ENCODE results near the gene CDK12. TPM values are rescaled to one million over a fixed set of nuclear protein-coding genes. Genes with fewer than 3 reads are reported as not detected.
"Not testable (repeated sequence)": the region's sequence is repeated elsewhere in the genome, so short reads cannot be mapped to it uniquely, and the experiment has no call there.

The CDK12 gene
- total RNA-seq, 1 donor from 2014 or later = 49.8 TPM

- H3K27ac Mint-ChIP-seq (ENCODE audit: unreplicated experiment) = no peak overlapping the region
- no peaks in the 10 kb centered on the region for H3K4me1 Mint-ChIP-seq (ENCODE audit: low read depth, unreplicated experiment)
- no peak for TF ChIP-seq CTCF (IDR thresholded peaks at IDR 0.05; ENCODE audit: partially characterized antibody, unreplicated experiment)
- no peaks in the 10 kb centered on the region for H3K9me3 Mint-ChIP-seq (ENCODE audit: unreplicated experiment)
- H3K36me3 Mint-ChIP-seq (ENCODE audit: unreplicated experiment) = no peaks in the 10 kb centered on the region
- no peak overlapping the region for H3K4me3 Mint-ChIP-seq (ENCODE audit: unreplicated experiment)
- H3K27me3 Mint-ChIP-seq (ENCODE audit: unreplicated experiment) = no peaks in the 10 kb centered on the region
- no peak for DNase-seq
These were observed 72.6 kb downstream of the CDK12 start for GRCh38 chr17:39533891-39534290.

- no peaks in the 10 kb centered on the region for H3K27me3 Mint-ChIP-seq (ENCODE audit: unreplicated experiment)
- H3K27ac Mint-ChIP-seq (ENCODE audit: unreplicated experiment) = no peak overlapping the region
- peaks cover under 1% of the 10 kb centered on the region for H3K4me1 Mint-ChIP-seq (ENCODE audit: low read depth, unreplicated experiment)
- TF ChIP-seq CTCF (IDR thresholded peaks at IDR 0.05; ENCODE audit: partially characterized antibody, unreplicated experiment) = no peak
- H3K36me3 Mint-ChIP-seq (ENCODE audit: unreplicated experiment) = no peaks in the 10 kb centered on the region
- DNase-seq = no peak
- H3K4me3 Mint-ChIP-seq (ENCODE audit: unreplicated experiment) = no peak overlapping the region
- peaks cover 2% of the 10 kb centered on the region for H3K9me3 Mint-ChIP-seq (ENCODE audit: unreplicated experiment)
These were observed 73.6 kb downstream of the CDK12 start for GRCh38 chr17:39534768-39535405.

GRCh38 chr17:39536468-39536867 is 75.2 kb downstream of the CDK12 start:
- no peak for TF ChIP-seq CTCF (IDR thresholded peaks at IDR 0.05; ENCODE audit: partially characterized antibody, unreplicated experiment)
- no peak overlapping the region for H3K27ac Mint-ChIP-seq (ENCODE audit: unreplicated experiment)
- peaks cover 2% of the 10 kb centered on the region for H3K9me3 Mint-ChIP-seq (ENCODE audit: unreplicated experiment)
- DNase-seq = no peak
- H3K27me3 Mint-ChIP-seq (ENCODE audit: unreplicated experiment) = no peaks in the 10 kb centered on the region
- H3K36me3 Mint-ChIP-seq (ENCODE audit: unreplicated experiment) = no peaks in the 10 kb centered on the region
- no peak overlapping the region for H3K4me3 Mint-ChIP-seq (ENCODE audit: unreplicated experiment)
- H3K4me1 Mint-ChIP-seq (ENCODE audit: low read depth, unreplicated experiment) = peaks cover 3% of the 10 kb centered on the region

- H3K9me3 Mint-ChIP-seq (ENCODE audit: unreplicated experiment); H3K36me3 Mint-ChIP-seq (ENCODE audit: unreplicated experiment); H3K4me1 Mint-ChIP-seq (ENCODE audit: low read depth, unreplicated experiment); H3K27ac Mint-ChIP-seq (ENCODE audit: unreplicated experiment); H3K4me3 Mint-ChIP-seq (ENCODE audit: unreplicated experiment); H3K27me3 Mint-ChIP-seq (ENCODE audit: unreplicated experiment); DNase-seq: not testable (repeated sequence)
These were observed 76.1 kb downstream of the CDK12 start for GRCh38 chr17:39537364-39537763.

GRCh38 chr17:39538866-39539265 is 77.6 kb downstream of the CDK12 start:
- no peaks in the 10 kb centered on the region for H3K36me3 Mint-ChIP-seq (ENCODE audit: unreplicated experiment)
- DNase-seq = no peak
- H3K4me3 Mint-ChIP-seq (ENCODE audit: unreplicated experiment) = no peak overlapping the region
- peaks cover 3% of the 10 kb centered on the region for H3K4me1 Mint-ChIP-seq (ENCODE audit: low read depth, unreplicated experiment)
- no peak for TF ChIP-seq CTCF (IDR thresholded peaks at IDR 0.05; ENCODE audit: partially characterized antibody, unreplicated experiment)
- no peaks in the 10 kb centered on the region for H3K27me3 Mint-ChIP-seq (ENCODE audit: unreplicated experiment)
- H3K9me3 Mint-ChIP-seq (ENCODE audit: unreplicated experiment) = peaks cover 2% of the 10 kb centered on the region
- no peak overlapping the region for H3K27ac Mint-ChIP-seq (ENCODE audit: unreplicated experiment)

All from glutamatergic neuron (in vitro differentiated cells).